ENCODE measurements around the gene IFIT1B. TPM values are rescaled to one million over a fixed set of nuclear protein-coding genes. Genes with fewer than 3 reads are reported as not detected.

The IFIT1B gene, protein sequence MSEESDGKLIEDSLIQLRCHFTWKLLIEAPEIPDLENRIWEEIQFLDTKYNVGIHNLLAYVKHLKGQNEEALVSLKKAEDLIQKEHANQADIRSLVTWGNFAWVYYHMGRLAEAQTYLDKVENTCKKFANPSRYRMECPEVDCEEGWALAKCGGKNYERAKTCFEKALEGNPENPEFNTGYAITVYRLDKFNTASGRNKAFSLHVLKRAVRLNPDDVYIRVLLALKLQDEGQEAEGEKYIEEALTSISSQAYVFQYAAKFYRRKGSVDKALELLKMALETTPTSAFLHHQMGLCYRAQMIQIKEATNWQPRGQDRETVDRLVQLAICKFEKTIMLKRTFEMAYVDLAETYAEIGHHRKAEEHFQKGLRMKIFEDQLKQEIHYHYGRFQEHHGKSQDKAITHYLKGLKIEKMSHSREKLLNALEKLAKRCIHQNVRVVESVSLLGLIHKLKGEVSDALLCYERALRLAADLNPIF
- not detected in 2 replicates for total RNA-seq

DNA sequence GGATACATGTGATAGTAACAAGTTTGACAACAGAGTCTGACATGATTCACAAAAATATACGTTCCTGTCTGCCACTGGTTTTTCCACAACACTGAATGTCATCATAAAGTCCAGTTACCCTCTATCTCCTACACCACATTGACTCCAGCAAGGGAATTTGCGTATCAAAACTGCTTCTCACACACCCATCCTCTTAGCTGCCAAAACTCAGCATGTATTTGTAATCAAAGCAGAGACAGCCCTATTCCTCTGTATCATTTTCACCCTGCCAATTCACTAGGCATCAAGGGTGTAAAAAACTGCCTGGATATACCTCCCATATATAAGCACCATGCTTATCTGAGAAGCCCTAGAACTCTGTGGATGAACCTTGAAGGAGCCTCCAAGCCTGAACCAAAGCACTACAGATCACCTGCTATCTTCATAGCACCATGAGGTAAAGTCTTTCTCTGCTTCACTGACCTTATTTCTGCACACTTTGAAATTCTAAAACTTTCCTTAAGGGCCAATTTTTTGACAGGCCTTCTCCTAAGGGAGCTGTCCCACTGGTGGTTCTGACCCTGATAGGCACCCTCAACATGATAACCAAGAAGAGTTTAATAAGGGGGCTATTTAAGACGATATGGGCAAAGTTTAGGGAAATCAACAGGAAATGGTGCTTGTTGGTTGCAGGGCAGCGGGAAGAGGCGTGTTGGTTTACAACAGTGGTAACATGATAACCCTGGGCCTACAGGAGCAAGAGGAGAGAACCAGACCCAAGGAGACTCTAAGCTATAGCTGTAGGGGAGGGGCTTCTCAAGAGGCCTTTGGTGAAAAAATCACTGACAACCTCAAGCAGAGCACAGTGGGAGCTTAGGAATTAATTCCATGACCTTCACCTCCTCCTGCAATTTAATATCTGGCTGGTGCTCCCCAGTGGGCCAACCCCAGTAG, at the start of gene IFIT1B:
IFIT1B (plus strand) TSS at position 352 of the 933 bp plus-strand sequence; CDS start at position 432, 80 bp downstream.

DNA sequence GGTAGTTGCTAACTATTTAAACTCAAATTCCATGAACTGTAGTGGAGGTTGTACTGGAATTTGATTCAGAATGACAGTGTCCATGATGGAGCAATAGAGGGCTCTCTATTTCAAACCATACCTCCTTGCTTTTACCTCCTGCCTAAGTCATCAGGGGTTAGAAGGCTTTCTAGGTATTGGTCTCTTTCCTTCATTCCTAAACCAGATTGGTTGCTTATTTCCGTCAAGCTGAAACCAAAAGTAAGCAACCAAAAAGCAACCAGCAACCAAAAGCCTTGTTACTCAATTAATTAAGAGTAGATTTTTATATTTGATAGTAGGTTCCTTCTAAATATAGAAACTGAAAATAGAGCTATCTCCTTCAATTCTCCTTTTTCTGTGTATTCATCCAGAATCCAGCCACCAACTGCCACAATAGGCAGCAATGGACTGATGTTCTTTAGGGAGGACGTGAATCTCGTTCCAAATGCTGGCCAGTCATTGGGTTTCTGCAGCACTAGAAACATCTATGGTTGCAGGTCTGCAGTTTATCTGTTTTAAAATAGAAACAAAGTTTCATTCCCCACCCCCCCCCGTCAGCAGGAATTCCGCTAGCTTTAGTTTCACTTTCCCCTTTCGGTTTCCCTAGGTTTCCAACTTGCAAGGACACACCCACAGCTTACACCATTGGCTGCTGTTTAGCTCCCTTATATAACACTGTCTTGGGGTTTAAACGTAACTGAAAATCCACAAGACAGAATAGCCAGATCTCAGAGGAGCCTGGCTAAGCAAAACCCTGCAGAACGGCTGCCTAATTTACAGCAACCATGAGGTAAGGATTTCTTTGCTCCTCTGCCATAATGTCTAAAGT, 14.3 kb downstream of the IFIT1B start, which contains the start of gene IFIT1:
IFIT1 (plus strand) TSS at position 717 of the 850 bp plus-strand sequence; CDS start at position 807, 90 bp downstream.

DNA sequence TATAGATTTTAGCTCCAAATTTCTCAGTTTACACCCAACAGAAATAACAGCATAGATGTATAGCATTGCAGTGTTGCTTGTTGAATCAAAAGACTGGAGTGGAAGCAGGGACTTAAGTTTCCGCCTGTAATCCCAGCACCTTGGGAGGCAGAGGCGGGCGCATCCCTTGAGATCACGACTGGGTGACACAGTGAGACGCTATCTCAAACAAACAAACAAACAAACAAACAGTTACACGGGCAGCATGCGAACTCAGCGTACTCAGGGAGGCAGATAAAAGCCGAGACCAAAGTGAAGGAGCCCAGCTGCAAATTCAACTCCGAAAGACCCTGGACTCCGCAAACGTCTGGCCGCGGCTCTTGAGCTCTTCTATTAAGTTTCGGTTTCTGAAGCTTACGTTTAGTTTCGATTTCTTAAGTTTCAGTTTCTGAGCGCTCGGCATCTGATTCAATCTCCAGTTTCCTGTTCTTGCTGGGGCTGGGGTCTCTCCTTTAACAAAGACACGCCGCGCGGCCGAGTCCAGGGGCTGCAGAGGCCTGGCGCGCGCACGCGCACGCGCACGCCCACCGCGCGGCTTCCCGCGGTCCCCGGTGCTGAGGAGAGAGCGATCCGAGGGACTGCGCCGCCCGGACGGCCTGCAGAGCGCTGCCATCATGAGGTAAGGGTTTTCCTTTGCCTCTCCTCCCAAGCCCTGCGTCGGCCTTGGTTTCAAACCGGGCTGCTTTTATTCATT, 36.5 kb downstream of the IFIT1B start, which contains the start of gene IFIT5:
IFIT5 (plus strand) TSS at position 423 of the 733 bp plus-strand sequence; CDS start at position 654, 231 bp downstream.

Other genes starting within 250 kb of the IFIT1B start
- gene CH25H, start 170.7 kb upstream of the IFIT1B start, total RNA-seq, result 0.37 and 0.78 TPM in 2 replicates
- gene LIPA, start 126.3 kb upstream of the IFIT1B start, total RNA-seq, result 68.4 and 89.7 TPM in 2 replicates
- gene IFIT2, start 76.0 kb upstream of the IFIT1B start, total RNA-seq, result 3.1 and 3.7 TPM in 2 replicates
- 15.8 and 16.4 TPM in 2 replicates for gene IFIT3, start 50.1 kb upstream of the IFIT1B start, total RNA-seq
- 4.3 and 5.5 TPM in 2 replicates for gene IFIT1, start 14.6 kb downstream of the IFIT1B start, total RNA-seq
- gene IFIT5, start 36.5 kb downstream of the IFIT1B start, total RNA-seq, result 19.1 and 21.1 TPM in 2 replicates
- gene SLC16A12, start 157.5 kb downstream of the IFIT1B start, total RNA-seq, result under 0.01 and 0.20 TPM in 2 replicates

Data from subcutaneous preadipocyte (primary cell).